ENCODE measurements around the gene OTOP3. TPM values are rescaled to one million over a fixed set of nuclear protein-coding genes. Genes with fewer than 3 reads are reported as not detected.

Gene OTOP3
- total RNA-seq, 3 donors from 2014 or later (not counting 1 experiment from before 2014, with no cell fraction given), result not detected

- H3K4me3 ChIP-seq (ENCODE audit: low read length), result no peak overlapping the region
- H3K4me1 ChIP-seq (ENCODE audit: control insufficient read depth, insufficient read depth, low read length), result no peaks in the 10 kb centered on the region
- Mint-ChIP-seq H3K4me3 (no peak overlapping the region), H3K27me3 (ENCODE audit: low read depth in 2 of 2) (peaks cover 42 to 48% of the 10 kb centered on the region in 2 donors), H3K27ac (no peak overlapping the region), H3K4me1 (no peaks in the 10 kb centered on the region), H3K9me3 (no peaks in the 10 kb centered on the region), H3K36me3 (no peaks in the 10 kb centered on the region)
- no peak for TF ChIP-seq CTCF (IDR thresholded peaks at IDR 0.05)
- no peaks in the 10 kb centered on the region for H3K36me3 ChIP-seq (ENCODE audit: control insufficient read depth, insufficient read depth, low read length)
- intact Hi-C loops (cut with micrococcal nuclease), result no loop called here
- H3K27ac ChIP-seq (ENCODE audit: low read length), result no peak overlapping the region
- no peak for DNase-seq
- no peak for ATAC-seq
- 72% methylated on average over 8 of the region's 8 CpGs for WGBS (ENCODE audit: insufficient coverage)
- H3K27me3 ChIP-seq (ENCODE audit: control insufficient read depth, insufficient read depth, low read length), result peaks cover 20% of the 10 kb centered on the region
- no peaks in the 10 kb centered on the region for H3K9me3 ChIP-seq (ENCODE audit: control insufficient read depth, insufficient read depth, low read length)
Measured at GRCh38 chr17:74939534-74939933, 3.8 kb downstream of the OTOP3 start.

- Histone ChIP-seq H3K4me3 (ENCODE audit: low read length) (no peak overlapping the region), H3K27me3 (ENCODE audit: control insufficient read depth, insufficient read depth, low read length) (peaks cover 16% of the 10 kb centered on the region), H3K36me3 (ENCODE audit: control insufficient read depth, insufficient read depth, low read length) (no peaks in the 10 kb centered on the region), H3K4me1 (ENCODE audit: control insufficient read depth, insufficient read depth, low read length) (no peaks in the 10 kb centered on the region), H3K9me3 (ENCODE audit: control insufficient read depth, insufficient read depth, low read length) (no peaks in the 10 kb centered on the region), H3K27ac (ENCODE audit: low read length) (no peak overlapping the region)
- no peak overlapping the region for H3K4me3 Mint-ChIP-seq
- intact Hi-C loops (cut with micrococcal nuclease), result no loop called here
- WGBS (ENCODE audit: insufficient coverage), result 81% methylated on average over 21 of the region's 21 CpGs
- peaks cover 36 to 48% of the 10 kb centered on the region in 2 donors for H3K27me3 Mint-ChIP-seq (ENCODE audit: low read depth in 2 of 2)
- no peak for ATAC-seq
- no peak for DNase-seq
- no peak for TF ChIP-seq CTCF (IDR thresholded peaks at IDR 0.05)
- no peaks in the 10 kb centered on the region for H3K36me3 Mint-ChIP-seq
- no peak overlapping the region for H3K27ac Mint-ChIP-seq
- H3K4me1 Mint-ChIP-seq, result no peaks in the 10 kb centered on the region
- H3K9me3 Mint-ChIP-seq, result no peaks in the 10 kb centered on the region
Measured at GRCh38 chr17:74941128-74941725, 5.5 kb downstream of the OTOP3 start.

GRCh38 chr17:74943808-74944522, 8.3 kb downstream of the OTOP3 start:
- Mint-ChIP-seq H3K4me1 (no peaks in the 10 kb centered on the region), H3K27me3 (ENCODE audit: low read depth in 2 of 2) (peaks cover 12 to 22% of the 10 kb centered on the region in 2 donors), H3K27ac (no peak overlapping the region), H3K36me3 (no peaks in the 10 kb centered on the region), H3K9me3 (no peaks in the 10 kb centered on the region), H3K4me3 (no peak overlapping the region)
- TF ChIP-seq CTCF (IDR thresholded peaks at IDR 0.05), result no peak
- Histone ChIP-seq H3K27me3 (ENCODE audit: control insufficient read depth, insufficient read depth, low read length) (peaks cover 3% of the 10 kb centered on the region), H3K36me3 (ENCODE audit: control insufficient read depth, insufficient read depth, low read length) (no peaks in the 10 kb centered on the region), H3K4me1 (ENCODE audit: control insufficient read depth, insufficient read depth, low read length) (no peaks in the 10 kb centered on the region), H3K9me3 (ENCODE audit: control insufficient read depth, insufficient read depth, low read length) (no peaks in the 10 kb centered on the region), H3K4me3 (ENCODE audit: low read length) (no peak overlapping the region), H3K27ac (ENCODE audit: low read length) (no peak overlapping the region)
- 78% methylated on average over 13 of the region's 13 CpGs for WGBS (ENCODE audit: insufficient coverage)
- DNase-seq (no peak), ATAC-seq (no peak)
- intact Hi-C loops (cut with micrococcal nuclease), result no loop called here
